Measurements from ENCODE around the gene RMND1. TPM values are rescaled to one million over a fixed set of nuclear protein-coding genes. Genes with fewer than 3 reads are reported as not detected.
A peak's percentile ranks its signal among the peaks of the same experiment; 100 is the strongest.

RMND1 gene
- total RNA-seq, 1 experiment from 2014 or later: 23.3 TPM

DNA sequence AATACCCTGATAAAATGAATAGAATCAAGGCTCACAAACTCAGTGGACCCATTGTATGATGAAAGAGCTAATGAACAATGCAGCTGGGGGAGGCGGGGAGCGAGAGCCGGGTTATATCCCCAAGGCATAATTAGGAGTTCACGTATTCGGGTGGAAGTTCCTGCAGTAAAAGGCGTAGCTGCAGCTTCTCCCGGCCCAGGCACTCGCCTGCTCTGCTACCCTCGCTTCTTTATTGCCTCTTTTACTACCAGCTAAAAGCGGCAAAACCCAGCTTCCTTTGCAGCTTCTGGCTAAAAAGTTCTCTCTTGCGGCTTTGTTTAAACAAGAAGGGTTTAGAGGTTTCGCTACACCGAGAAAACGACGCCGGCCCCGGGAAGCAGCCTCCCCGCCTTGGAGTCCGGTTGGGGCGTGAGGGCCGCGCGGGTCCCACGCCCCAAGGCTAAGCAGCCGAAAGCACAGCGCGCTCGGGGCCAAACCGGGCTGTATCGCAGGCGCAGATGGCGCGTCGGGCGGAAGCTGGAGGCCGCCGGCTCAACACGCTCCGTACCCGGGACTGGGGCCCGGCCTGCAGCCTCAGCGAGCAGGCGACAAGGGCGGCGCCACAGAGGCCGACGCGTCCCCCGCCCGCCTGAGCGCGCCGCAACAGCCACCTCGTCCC lies 62.2 kb downstream of the RMND1 start (continued):
- TF ChIP-seq, protein P1, sequence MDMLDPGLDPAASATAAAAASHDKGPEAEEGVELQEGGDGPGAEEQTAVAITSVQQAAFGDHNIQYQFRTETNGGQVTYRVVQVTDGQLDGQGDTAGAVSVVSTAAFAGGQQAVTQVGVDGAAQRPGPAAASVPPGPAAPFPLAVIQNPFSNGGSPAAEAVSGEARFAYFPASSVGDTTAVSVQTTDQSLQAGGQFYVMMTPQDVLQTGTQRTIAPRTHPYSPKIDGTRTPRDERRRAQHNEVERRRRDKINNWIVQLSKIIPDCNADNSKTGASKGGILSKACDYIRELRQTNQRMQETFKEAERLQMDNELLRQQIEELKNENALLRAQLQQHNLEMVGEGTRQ (CRISPR knock-in tag; IDR thresholded peaks at IDR 0.05): no peak
- TF ChIP-seq SOX15 (CRISPR knock-in tag; IDR thresholded peaks at IDR 0.05) (no peak), GABPB1 (CRISPR knock-in tag; IDR thresholded peaks at IDR 0.05) (no peak), RELA (CRISPR knock-in tag; IDR thresholded peaks at IDR 0.05; ENCODE audit: borderline replicate concordance) (no peak), ETV6 (CRISPR knock-in tag; IDR thresholded peaks at IDR 0.05) (peak; percentile 67; the same call in 1 of the 2 replicates), JAZF1 (CRISPR knock-in tag; IDR thresholded peaks at IDR 0.05) (no peak), TP53 (CRISPR knock-in tag; IDR thresholded peaks at IDR 0.05) (peak; percentile 24; the same call in 1 of the 2 replicates), NR3C1 (CRISPR knock-in tag; conservative IDR thresholded peaks at IDR 0.05; ENCODE audit: low read depth) (no peak), GRHL2 (CRISPR knock-in tag; IDR thresholded peaks at IDR 0.05; ENCODE audit: insufficient replicate concordance, severe bottlenecking) (no peak), ZNF232 (CRISPR knock-in tag; IDR thresholded peaks at IDR 0.05) (no peak), SP1 (CRISPR knock-in tag; conservative IDR thresholded peaks at IDR 0.05) (0 out of 2 replicates have a peak, but pooled peaks have one; percentile 44), TCF7 (CRISPR knock-in tag; IDR thresholded peaks at IDR 0.05; ENCODE audit: low read depth) (0 out of 2 replicates have a peak, but pooled peaks have one; percentile 29), NR2C2 (CRISPR knock-in tag; IDR thresholded peaks at IDR 0.05) (no peak), RORB (CRISPR knock-in tag; IDR thresholded peaks at IDR 0.05) (no peak), ZNF396 (CRISPR knock-in tag; IDR thresholded peaks at IDR 0.05; ENCODE audit: borderline replicate concordance) (no peak), IRF2 (CRISPR knock-in tag; IDR thresholded peaks at IDR 0.05; ENCODE audit: borderline replicate concordance, low read depth) (no peak), NFATC4 (CRISPR knock-in tag; IDR thresholded peaks at IDR 0.05) (no peak), ZNF317 (CRISPR knock-in tag; IDR thresholded peaks at IDR 0.05; ENCODE audit: borderline replicate concordance, low read depth) (no peak), MXD4 (CRISPR knock-in tag; IDR thresholded peaks at IDR 0.05; ENCODE audit: borderline replicate concordance) (no peak), NFYB (CRISPR knock-in tag; conservative IDR thresholded peaks at IDR 0.05; ENCODE audit: low read depth) (0 out of 2 replicates have a peak, but pooled peaks have one; percentile 8), FOXK1 (CRISPR knock-in tag; IDR thresholded peaks at IDR 0.05) (peak; percentile 54), ATF1 (CRISPR knock-in tag; IDR thresholded peaks at IDR 0.05) (no peak), ZNF138 (CRISPR knock-in tag; conservative IDR thresholded peaks at IDR 0.05) (peak; percentile 81; the same call in 1 of the 2 replicates), TEAD1 (CRISPR knock-in tag; IDR thresholded peaks at IDR 0.05) (0 out of 2 replicates have a peak, but pooled peaks have one; percentile 53), ZNF416 (CRISPR knock-in tag; IDR thresholded peaks at IDR 0.05) (0 out of 2 replicates have a peak, but pooled peaks have one; percentile 80)
- TF ChIP-seq, protein P2, sequence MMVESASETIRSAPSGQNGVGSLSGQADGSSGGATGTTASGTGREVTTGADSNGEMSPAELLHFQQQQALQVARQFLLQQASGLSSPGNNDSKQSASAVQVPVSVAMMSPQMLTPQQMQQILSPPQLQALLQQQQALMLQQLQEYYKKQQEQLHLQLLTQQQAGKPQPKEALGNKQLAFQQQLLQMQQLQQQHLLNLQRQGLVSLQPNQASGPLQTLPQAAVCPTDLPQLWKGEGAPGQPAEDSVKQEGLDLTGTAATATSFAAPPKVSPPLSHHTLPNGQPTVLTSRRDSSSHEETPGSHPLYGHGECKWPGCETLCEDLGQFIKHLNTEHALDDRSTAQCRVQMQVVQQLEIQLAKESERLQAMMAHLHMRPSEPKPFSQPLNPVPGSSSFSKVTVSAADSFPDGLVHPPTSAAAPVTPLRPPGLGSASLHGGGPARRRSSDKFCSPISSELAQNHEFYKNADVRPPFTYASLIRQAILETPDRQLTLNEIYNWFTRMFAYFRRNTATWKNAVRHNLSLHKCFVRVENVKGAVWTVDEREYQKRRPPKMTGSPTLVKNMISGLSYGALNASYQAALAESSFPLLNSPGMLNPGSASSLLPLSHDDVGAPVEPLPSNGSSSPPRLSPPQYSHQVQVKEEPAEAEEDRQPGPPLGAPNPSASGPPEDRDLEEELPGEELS (CRISPR knock-in tag; IDR thresholded peaks at IDR 0.05): 0 out of 2 replicates have a peak, but pooled peaks have one; percentile 54
- TF ChIP-seq, protein P3, sequence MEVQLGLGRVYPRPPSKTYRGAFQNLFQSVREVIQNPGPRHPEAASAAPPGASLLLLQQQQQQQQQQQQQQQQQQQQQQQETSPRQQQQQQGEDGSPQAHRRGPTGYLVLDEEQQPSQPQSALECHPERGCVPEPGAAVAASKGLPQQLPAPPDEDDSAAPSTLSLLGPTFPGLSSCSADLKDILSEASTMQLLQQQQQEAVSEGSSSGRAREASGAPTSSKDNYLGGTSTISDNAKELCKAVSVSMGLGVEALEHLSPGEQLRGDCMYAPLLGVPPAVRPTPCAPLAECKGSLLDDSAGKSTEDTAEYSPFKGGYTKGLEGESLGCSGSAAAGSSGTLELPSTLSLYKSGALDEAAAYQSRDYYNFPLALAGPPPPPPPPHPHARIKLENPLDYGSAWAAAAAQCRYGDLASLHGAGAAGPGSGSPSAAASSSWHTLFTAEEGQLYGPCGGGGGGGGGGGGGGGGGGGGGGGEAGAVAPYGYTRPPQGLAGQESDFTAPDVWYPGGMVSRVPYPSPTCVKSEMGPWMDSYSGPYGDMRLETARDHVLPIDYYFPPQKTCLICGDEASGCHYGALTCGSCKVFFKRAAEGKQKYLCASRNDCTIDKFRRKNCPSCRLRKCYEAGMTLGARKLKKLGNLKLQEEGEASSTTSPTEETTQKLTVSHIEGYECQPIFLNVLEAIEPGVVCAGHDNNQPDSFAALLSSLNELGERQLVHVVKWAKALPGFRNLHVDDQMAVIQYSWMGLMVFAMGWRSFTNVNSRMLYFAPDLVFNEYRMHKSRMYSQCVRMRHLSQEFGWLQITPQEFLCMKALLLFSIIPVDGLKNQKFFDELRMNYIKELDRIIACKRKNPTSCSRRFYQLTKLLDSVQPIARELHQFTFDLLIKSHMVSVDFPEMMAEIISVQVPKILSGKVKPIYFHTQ (CRISPR knock-in tag; IDR thresholded peaks at IDR 0.05): no peak
- TF ChIP-seq, protein P4, sequence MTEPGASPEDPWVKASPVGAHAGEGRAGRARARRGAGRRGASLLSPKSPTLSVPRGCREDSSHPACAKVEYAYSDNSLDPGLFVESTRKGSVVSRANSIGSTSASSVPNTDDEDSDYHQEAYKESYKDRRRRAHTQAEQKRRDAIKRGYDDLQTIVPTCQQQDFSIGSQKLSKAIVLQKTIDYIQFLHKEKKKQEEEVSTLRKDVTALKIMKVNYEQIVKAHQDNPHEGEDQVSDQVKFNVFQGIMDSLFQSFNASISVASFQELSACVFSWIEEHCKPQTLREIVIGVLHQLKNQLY (CRISPR knock-in tag; IDR thresholded peaks at IDR 0.05): no peak
- TF ChIP-seq, protein P5, sequence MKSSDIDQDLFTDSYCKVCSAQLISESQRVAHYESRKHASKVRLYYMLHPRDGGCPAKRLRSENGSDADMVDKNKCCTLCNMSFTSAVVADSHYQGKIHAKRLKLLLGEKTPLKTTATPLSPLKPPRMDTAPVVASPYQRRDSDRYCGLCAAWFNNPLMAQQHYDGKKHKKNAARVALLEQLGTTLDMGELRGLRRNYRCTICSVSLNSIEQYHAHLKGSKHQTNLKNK (CRISPR knock-in tag; IDR thresholded peaks at IDR 0.05): no peak
- TF ChIP-seq, protein P6, sequence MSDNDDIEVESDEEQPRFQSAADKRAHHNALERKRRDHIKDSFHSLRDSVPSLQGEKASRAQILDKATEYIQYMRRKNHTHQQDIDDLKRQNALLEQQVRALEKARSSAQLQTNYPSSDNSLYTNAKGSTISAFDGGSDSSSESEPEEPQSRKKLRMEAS (CRISPR knock-in tag; IDR thresholded peaks at IDR 0.05): peak; percentile 55; the same call in 1 of the 2 replicates
- TF ChIP-seq, protein P7, sequence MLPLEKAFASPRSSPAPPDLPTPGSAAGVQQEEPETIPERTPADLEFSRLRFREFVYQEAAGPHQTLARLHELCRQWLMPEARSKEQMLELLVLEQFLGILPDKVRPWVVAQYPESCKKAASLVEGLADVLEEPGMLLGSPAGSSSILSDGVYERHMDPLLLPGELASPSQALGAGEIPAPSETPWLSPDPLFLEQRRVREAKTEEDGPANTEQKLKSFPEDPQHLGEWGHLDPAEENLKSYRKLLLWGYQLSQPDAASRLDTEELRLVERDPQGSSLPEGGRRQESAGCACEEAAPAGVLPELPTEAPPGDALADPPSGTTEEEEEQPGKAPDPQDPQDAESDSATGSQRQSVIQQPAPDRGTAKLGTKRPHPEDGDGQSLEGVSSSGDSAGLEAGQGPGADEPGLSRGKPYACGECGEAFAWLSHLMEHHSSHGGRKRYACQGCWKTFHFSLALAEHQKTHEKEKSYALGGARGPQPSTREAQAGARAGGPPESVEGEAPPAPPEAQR (CRISPR knock-in tag; IDR thresholded peaks at IDR 0.05): no peak
- TF ChIP-seq, protein P8, sequence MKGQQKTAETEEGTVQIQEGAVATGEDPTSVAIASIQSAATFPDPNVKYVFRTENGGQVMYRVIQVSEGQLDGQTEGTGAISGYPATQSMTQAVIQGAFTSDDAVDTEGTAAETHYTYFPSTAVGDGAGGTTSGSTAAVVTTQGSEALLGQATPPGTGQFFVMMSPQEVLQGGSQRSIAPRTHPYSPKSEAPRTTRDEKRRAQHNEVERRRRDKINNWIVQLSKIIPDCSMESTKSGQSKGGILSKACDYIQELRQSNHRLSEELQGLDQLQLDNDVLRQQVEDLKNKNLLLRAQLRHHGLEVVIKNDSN (CRISPR knock-in tag; IDR thresholded peaks at IDR 0.05): no peak

All from WTC11 (cell line).